ENCODE data around the gene HS6ST3.

Gene HS6ST3

GRCh38 chr13:96650301-96650886, 560.5 kb downstream of the HS6ST3 start:
- FAIRE-seq, result no peak
- no peak for TF ChIP-seq POLR2AphosphoS5 (IDR thresholded peaks at IDR 0.05; ENCODE audit: low read depth, low read length)
- no peak for TF ChIP-seq POLR2A (IDR thresholded peaks at IDR 0.05; ENCODE audit: low read depth, low read length)
- no peak for DNase-seq (ENCODE audit: insufficient read length)

DNA sequence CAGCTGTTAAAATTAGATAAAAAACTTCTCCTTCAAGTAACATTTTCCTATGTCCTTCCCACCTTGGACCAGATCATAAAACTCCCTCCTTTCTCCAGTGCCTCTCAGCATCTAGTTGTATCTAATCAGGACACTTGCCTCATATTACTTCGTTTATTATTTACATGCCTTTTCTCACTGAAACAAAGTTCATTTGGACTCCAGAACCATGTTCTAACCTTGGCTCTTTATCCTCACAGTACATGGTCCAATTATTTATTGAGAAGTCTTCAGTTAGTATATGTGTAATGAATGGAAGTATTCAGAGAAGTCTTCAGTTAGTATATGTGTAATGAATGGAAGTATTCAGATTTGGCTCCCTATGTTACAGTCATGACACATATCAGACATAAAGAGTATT, 561.7 kb downstream of the HS6ST3 start:
- no peak for DNase-seq (ENCODE audit: insufficient read length)
- FAIRE-seq, result no peak
- TF ChIP-seq TAF1 (IDR thresholded peaks at IDR 0.05; ENCODE audit: borderline replicate concordance, low read depth, low read length) (no peak), POLR2AphosphoS5 (IDR thresholded peaks at IDR 0.05; ENCODE audit: low read depth, low read length) (no peak), POLR2A (IDR thresholded peaks at IDR 0.05; ENCODE audit: low read depth, low read length) (no peak)

DNA sequence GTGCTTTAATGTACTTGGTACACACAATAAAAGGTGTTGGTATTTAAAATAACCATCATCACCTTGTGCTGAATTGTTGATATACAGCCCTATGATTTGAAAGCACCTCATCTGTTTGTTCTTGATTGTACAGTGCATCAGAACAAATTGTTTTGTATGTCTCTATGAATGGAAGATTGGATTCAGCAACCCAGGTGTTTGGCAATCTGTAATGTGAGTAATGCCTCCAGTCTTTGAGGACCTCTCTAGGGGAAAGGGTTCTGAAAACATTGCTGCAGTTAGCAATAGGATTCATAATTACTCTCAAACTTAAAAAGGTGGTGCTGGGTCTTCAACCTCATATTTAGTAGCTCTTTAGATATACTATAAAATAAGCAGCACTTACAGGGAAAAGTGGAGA, 562.6 kb downstream of the HS6ST3 start:
- DNase-seq (ENCODE audit: insufficient read length) (no peak), FAIRE-seq (no peak)
- TF ChIP-seq POLR2AphosphoS5 (IDR thresholded peaks at IDR 0.05; ENCODE audit: low read depth, low read length) (no peak), TAF1 (IDR thresholded peaks at IDR 0.05; ENCODE audit: borderline replicate concordance, low read depth, low read length) (no peak)

GRCh38 chr13:96661612-96662011, 571.7 kb downstream of the HS6ST3 start:
- TF ChIP-seq POLR2AphosphoS5 (IDR thresholded peaks at IDR 0.05; ENCODE audit: low read depth, low read length) (no peak), TAF1 (IDR thresholded peaks at IDR 0.05; ENCODE audit: borderline replicate concordance, low read depth, low read length) (no peak), POLR2A (IDR thresholded peaks at IDR 0.05; ENCODE audit: low read depth, low read length) (no peak)
- no peak for FAIRE-seq
- no peak for DNase-seq (ENCODE audit: insufficient read length)

- DNase-seq (ENCODE audit: insufficient read length) (no peak), FAIRE-seq (no peak)
- no peak for TF ChIP-seq POLR2A (IDR thresholded peaks at IDR 0.05; ENCODE audit: low read depth, low read length)
- TF ChIP-seq TAF1 (IDR thresholded peaks at IDR 0.05; ENCODE audit: borderline replicate concordance, low read depth, low read length), result no peak
- TF ChIP-seq POLR2AphosphoS5 (IDR thresholded peaks at IDR 0.05; ENCODE audit: low read depth, low read length), result no peak
Measured at GRCh38 chr13:96662036-96662435, 572.1 kb downstream of the HS6ST3 start.

DNA sequence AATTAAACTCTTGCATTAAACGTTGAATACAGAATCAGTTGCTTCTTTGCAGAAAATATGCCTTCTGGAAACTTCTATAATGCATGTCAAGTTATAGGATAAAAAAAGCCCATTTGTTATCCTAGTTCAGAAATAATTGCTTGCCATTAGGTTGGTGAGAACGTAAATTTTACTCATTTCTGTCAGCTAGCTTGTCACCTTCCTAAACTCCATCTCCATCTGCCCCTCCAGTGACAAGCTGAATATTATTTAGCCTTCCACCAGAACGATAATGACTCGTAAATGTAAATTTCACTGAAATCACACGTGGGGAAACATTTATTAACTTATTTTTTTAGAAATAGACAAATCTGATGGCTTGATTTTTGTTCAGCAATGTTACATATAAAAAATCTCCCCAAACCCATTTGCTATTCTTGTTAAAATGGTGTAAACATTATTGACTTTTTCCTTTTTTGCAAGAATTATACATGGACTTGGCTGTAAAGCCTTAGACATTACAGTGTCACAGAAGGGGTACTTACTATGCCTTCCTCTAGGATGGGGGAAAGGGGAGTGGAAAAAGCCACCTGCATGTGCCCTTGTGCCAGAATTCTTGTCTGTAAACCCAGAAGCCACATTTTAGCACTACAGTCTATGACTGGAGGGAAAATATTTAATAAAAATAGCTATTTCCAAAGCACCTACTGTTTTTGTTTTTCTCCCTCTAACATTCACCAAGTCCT, 577.5 kb downstream of the HS6ST3 start:
- TF ChIP-seq POLR2A (IDR thresholded peaks at IDR 0.05; ENCODE audit: low read depth, low read length) (no peak), POLR2AphosphoS5 (IDR thresholded peaks at IDR 0.05; ENCODE audit: low read depth, low read length) (no peak), TAF1 (IDR thresholded peaks at IDR 0.05; ENCODE audit: borderline replicate concordance, low read depth, low read length) (no peak)
- FAIRE-seq, result no peak
- DNase-seq (ENCODE audit: insufficient read length), result no peak

DNA sequence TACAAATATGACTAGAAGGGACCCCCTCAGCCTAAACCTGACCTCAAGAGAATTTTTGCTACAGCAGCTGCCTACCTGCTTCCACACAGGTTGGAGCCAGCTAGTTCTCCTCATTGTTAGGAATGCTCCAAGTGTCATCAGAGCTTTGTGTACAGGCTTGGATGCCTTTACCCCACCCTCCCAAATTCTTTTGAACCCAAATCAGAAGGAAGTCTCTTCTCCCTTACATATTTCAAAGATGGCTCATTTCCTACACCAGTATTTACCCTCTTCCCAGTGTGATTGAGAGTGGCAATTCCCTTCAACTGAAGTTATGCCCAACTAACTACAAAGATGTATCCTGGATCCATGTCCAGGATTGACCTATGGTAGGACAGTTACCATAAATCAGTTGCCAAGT, 581.2 kb downstream of the HS6ST3 start:
- no peak for FAIRE-seq
- no peak for TF ChIP-seq POLR2AphosphoS5 (IDR thresholded peaks at IDR 0.05; ENCODE audit: low read depth, low read length)
- TF ChIP-seq POLR2A (IDR thresholded peaks at IDR 0.05; ENCODE audit: low read depth, low read length), result no peak
- no peak for TF ChIP-seq TAF1 (IDR thresholded peaks at IDR 0.05; ENCODE audit: borderline replicate concordance, low read depth, low read length)
- no peak for DNase-seq (ENCODE audit: insufficient read length)

GRCh38 chr13:96672016-96672415, 582.1 kb downstream of the HS6ST3 start:
- DNase-seq (ENCODE audit: insufficient read length) (no peak), FAIRE-seq (no peak)
- no peak for TF ChIP-seq POLR2A (IDR thresholded peaks at IDR 0.05; ENCODE audit: low read depth, low read length)
- no peak for TF ChIP-seq POLR2AphosphoS5 (IDR thresholded peaks at IDR 0.05; ENCODE audit: low read depth, low read length)
- no peak for TF ChIP-seq TAF1 (IDR thresholded peaks at IDR 0.05; ENCODE audit: borderline replicate concordance, low read depth, low read length)

GRCh38 chr13:96673825-96674224, 583.9 kb downstream of the HS6ST3 start:
- FAIRE-seq (no peak), DNase-seq (ENCODE audit: insufficient read length) (no peak)
- TF ChIP-seq POLR2A (IDR thresholded peaks at IDR 0.05; ENCODE audit: low read depth, low read length) (no peak), POLR2AphosphoS5 (IDR thresholded peaks at IDR 0.05; ENCODE audit: low read depth, low read length) (no peak), TAF1 (IDR thresholded peaks at IDR 0.05; ENCODE audit: borderline replicate concordance, low read depth, low read length) (no peak)

GRCh38 chr13:96677029-96677428, 587.1 kb downstream of the HS6ST3 start:
- DNase-seq (ENCODE audit: insufficient read length) (no peak), FAIRE-seq (no peak)
- TF ChIP-seq TAF1 (IDR thresholded peaks at IDR 0.05; ENCODE audit: borderline replicate concordance, low read depth, low read length) (no peak), POLR2AphosphoS5 (IDR thresholded peaks at IDR 0.05; ENCODE audit: low read depth, low read length) (no peak), POLR2A (IDR thresholded peaks at IDR 0.05; ENCODE audit: low read depth, low read length) (no peak)

GRCh38 chr13:96678801-96679200, 588.9 kb downstream of the HS6ST3 start:
- TF ChIP-seq POLR2A (IDR thresholded peaks at IDR 0.05; ENCODE audit: low read depth, low read length), result no peak
- TF ChIP-seq TAF1 (IDR thresholded peaks at IDR 0.05; ENCODE audit: borderline replicate concordance, low read depth, low read length), result no peak
- no peak for TF ChIP-seq POLR2AphosphoS5 (IDR thresholded peaks at IDR 0.05; ENCODE audit: low read depth, low read length)
- no peak for DNase-seq (ENCODE audit: insufficient read length)
- FAIRE-seq, result no peak

DNA sequence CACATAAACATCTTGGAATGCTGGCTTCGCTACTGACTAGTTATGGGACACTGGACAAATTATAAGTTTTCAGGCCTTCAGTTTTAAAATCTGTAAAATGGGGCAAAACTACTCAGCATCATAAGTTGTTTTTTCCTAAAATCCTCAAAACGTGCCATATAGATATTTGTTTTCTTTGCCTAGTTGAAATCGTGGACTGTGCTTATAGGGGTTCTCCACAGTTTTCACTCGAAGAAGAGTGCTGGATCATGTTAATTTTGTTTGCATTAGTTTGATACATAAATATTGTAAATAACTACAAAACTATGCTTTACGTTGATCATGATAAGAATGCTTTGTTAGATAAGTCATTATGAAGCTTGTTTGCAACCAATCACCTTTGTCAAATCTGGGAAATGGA, 591.0 kb downstream of the HS6ST3 start:
- no peak for DNase-seq (ENCODE audit: insufficient read length)
- FAIRE-seq, result no peak
- no peak for TF ChIP-seq TAF1 (IDR thresholded peaks at IDR 0.05; ENCODE audit: borderline replicate concordance, low read depth, low read length)

Measured in GM12892 (cell line).